Upper lobe of left lung (tissue), 4 donors: ENCODE results near the gene CYBA.

Experiments used
- CTCF ChIP-seq, 6 experiments: fragments of 450-650 bp in 4 of 6; fragments of 200-600 bp in 2 of 6; sonication (generic) in 2 of 6; IDR thresholded peaks; one replicate each; pipeline ENCODE4 v1.5.1; 2016 to 2019; ENCODE audit warnings: antibody characterized with exemption in 6 of 6
- EP300 ChIP-seq, 4 donors: sonication (generic); formaldehyde crosslinking; IDR thresholded peaks; one replicate each; pipeline ENCODE4 v1.5.1; 2017; ENCODE audit warnings: antibody characterized with exemption in 4 of 4, control low read depth in 2 of 4
- POLR2A ChIP-seq, 4 donors: fragments of 450-650 bp; IDR thresholded peaks; one replicate each; pipeline ENCODE4 v1.5.1; 2016 to 2017; ENCODE audit warnings: antibody characterized with exemption in 4 of 4, mild to moderate bottlenecking in 2 of 4

DNA sequence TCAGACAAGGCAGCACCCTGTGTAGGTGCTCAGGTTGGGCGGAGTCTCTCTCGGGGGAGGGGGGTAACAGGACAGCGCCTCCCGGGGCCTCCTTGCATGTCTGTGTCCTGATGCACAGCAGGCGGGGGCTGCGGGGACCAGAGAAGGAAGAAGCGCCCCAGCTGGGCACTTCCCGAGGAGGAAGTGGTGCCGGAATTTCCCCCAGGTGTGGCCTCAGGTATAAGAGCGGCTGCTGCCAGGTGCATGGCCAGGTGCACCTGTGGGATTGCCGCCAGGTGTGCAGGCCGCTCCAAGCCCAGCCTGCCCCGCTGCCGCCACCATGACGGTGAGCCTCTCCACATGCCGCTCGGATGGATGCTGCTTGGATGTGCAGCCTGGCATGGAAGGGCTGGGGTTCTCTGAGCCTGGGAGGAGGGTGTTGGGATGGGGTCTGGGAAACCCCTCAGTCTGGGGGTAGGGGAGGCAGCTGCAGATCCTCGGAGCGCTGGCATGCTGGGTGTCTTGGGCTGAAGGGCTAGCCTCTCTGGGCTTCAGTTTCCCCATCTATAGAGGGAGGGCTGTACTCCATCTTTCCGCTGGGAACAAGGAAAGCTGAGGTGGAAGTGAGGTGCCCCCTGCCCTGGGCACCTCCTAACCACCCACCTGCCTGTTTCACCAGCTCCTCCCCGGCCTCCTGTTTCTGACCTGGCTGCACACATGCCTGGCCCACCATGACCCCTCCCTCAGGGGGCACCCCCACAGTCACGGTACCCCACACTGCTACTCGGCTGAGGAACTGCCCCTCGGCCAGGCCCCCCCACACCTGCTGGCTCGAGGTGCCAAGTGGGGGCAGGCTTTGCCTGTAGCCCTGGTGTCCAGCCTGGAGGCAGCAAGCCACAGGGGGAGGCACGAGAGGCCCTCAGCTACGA lies 12.3 kb downstream of the CYBA start, which contains the start of gene IL17C:
- no peak for TF ChIP-seq CTCF (IDR thresholded peaks at IDR 0.05)
- TF ChIP-seq EP300 (IDR thresholded peaks at IDR 0.05): no peak
- TF ChIP-seq POLR2A (IDR thresholded peaks at IDR 0.05): no peak
